ENCODE results near the gene ZMYM4.

ZMYM4 gene

DNA sequence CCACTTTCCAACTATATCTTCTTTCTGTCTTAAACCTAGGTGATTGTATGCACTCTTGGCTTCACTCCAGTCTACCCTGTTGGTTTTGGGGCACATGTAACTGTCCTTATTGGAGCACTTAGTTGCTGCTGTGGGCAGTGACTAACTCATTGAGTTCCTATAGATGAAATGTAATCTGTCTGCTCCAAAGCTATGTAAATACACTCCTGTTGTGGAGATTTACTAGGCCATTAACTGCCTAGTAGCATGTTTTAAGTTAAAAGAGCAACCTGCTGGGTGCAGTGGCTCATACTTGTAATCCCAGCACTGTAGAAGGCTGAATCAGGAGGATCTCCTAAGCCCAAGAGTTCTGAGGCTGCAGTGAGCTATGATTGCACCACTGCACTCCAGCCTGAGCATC, 137.6 kb downstream of the ZMYM4 start:
- no peaks in the 10 kb centered on the region for H3K27me3 ChIP-seq (ENCODE audit: insufficient read depth, poor library complexity, severe bottlenecking)
- no peak overlapping the region for H3K27ac ChIP-seq (replicated peaks)
- no peak overlapping the region for H3K4me3 ChIP-seq (replicated peaks; ENCODE audit: insufficient read depth, low read length)
- DNase-seq (ENCODE audit: low read depth in 1 of 2, low spot score in 1 of 2): no peak
- TF ChIP-seq, protein P1, sequence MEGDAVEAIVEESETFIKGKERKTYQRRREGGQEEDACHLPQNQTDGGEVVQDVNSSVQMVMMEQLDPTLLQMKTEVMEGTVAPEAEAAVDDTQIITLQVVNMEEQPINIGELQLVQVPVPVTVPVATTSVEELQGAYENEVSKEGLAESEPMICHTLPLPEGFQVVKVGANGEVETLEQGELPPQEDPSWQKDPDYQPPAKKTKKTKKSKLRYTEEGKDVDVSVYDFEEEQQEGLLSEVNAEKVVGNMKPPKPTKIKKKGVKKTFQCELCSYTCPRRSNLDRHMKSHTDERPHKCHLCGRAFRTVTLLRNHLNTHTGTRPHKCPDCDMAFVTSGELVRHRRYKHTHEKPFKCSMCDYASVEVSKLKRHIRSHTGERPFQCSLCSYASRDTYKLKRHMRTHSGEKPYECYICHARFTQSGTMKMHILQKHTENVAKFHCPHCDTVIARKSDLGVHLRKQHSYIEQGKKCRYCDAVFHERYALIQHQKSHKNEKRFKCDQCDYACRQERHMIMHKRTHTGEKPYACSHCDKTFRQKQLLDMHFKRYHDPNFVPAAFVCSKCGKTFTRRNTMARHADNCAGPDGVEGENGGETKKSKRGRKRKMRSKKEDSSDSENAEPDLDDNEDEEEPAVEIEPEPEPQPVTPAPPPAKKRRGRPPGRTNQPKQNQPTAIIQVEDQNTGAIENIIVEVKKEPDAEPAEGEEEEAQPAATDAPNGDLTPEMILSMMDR (IDR thresholded peaks at IDR 0.05; ENCODE audit: insufficient read depth, low read length): no peak
- TF ChIP-seq SPI1 (IDR thresholded peaks at IDR 0.05; ENCODE audit: borderline replicate concordance, low read depth) (no peak), GABPA (IDR thresholded peaks at IDR 0.05; ENCODE audit: low read depth) (no peak), REST (IDR thresholded peaks at IDR 0.05; ENCODE audit: insufficient replicate concordance, low read depth) (no peak), POLR2AphosphoS5 (IDR thresholded peaks at IDR 0.05; ENCODE audit: low read depth) (no peak)

DNA sequence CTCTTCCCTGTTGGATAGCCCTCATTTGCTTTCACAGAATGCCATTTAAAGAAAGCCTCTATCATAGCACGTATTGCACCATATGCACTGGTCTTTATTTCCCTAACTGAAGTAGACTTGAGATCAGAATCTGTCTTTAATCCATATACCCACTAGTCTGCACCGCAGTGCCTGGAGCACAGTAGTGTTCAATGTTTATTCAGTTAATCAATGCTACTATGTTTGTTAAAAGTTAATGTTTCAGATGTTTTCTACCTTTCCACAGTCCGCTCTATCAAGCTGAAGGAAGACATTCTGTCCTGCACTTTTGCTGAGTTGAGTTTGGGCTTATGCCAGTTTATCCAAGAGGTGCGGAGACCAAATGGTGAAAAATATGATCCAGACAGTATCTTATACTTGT, 139.2 kb downstream of the ZMYM4 start:
- H3K27me3 ChIP-seq (ENCODE audit: insufficient read depth, poor library complexity, severe bottlenecking): no peaks in the 10 kb centered on the region
- no peak for TF ChIP-seq REST (IDR thresholded peaks at IDR 0.05; ENCODE audit: insufficient replicate concordance, low read depth)
- TF ChIP-seq SPI1 (IDR thresholded peaks at IDR 0.05; ENCODE audit: borderline replicate concordance, low read depth): no peak
- TF ChIP-seq, protein P1 (IDR thresholded peaks at IDR 0.05; ENCODE audit: insufficient read depth, low read length): no peak
- TF ChIP-seq GABPA (IDR thresholded peaks at IDR 0.05; ENCODE audit: low read depth): no peak
- no peak for TF ChIP-seq POLR2AphosphoS5 (IDR thresholded peaks at IDR 0.05; ENCODE audit: low read depth)
- H3K4me3 ChIP-seq (replicated peaks; ENCODE audit: insufficient read depth, low read length): no peak overlapping the region
- DNase-seq (ENCODE audit: low read depth in 1 of 2, low spot score in 1 of 2): no peak
- no peak overlapping the region for H3K27ac ChIP-seq (replicated peaks)

- DNase-seq (ENCODE audit: low read depth in 1 of 2, low spot score in 1 of 2): no peak
- Histone ChIP-seq H3K27me3 (ENCODE audit: insufficient read depth, poor library complexity, severe bottlenecking) (no peaks in the 10 kb centered on the region), H3K27ac (replicated peaks) (no peak overlapping the region), H3K4me3 (replicated peaks; ENCODE audit: insufficient read depth, low read length) (no peak overlapping the region)
- TF ChIP-seq GABPA (IDR thresholded peaks at IDR 0.05; ENCODE audit: low read depth) (no peak), POLR2AphosphoS5 (IDR thresholded peaks at IDR 0.05; ENCODE audit: low read depth) (no peak), SPI1 (IDR thresholded peaks at IDR 0.05; ENCODE audit: borderline replicate concordance, low read depth) (no peak), REST (IDR thresholded peaks at IDR 0.05; ENCODE audit: insufficient replicate concordance, low read depth) (no peak)
- TF ChIP-seq, protein P1 (IDR thresholded peaks at IDR 0.05; ENCODE audit: insufficient read depth, low read length): no peak
Observed at GRCh38 chr1:35408925-35409324, 140.4 kb downstream of the ZMYM4 start.
